GM19238 (cell line): ENCODE data around the gene KIF3C.
"Not testable (repeated sequence)": the region's sequence is repeated elsewhere in the genome, so short reads cannot be mapped to it uniquely, and the experiment has no call there.

Experiments
- DNase-seq: peaks from one replicate; pipeline ENCODE4 v3.0.0; 2011; ENCODE audit warnings: low spot score; ENCODE audit not compliant: insufficient read length

Gene KIF3C

GRCh38 chr2:25999406-25999805 is 17.1 kb upstream of the KIF3C start:
- DNase-seq: not testable (repeated sequence)

DNA sequence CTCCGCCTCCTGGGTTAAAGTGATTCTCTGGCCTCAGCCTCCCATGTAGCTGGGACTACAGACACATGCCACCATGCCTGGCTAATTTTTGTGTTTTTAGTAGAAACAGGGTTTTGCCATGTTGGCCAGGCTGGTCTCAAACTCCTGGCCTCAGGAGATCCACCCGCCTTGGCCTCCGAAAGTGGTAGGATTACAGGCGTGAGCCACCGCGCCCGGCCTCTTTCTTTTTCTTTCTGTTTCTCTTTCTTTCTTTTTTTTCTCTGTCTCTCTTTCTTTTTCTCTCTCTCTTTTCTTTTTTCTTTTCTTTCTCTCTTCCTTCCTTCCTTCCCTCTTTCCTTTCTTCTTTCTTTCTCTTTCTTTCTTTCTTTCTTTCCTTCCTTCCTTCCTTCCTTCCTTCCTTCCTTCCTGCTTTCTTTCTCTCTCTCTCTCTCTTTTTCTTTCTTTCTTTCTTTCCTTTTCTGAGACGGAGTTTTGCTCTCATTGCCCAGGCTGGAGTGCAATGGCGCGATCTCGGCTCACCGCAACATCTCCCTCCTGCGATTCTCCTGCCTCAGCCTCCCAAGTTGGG is 16.6 kb upstream of the KIF3C start:
- not testable (repeated sequence) for DNase-seq

- no peak for DNase-seq
Measured at GRCh38 chr2:25996844-25997243, 14.5 kb upstream of the KIF3C start.

DNA sequence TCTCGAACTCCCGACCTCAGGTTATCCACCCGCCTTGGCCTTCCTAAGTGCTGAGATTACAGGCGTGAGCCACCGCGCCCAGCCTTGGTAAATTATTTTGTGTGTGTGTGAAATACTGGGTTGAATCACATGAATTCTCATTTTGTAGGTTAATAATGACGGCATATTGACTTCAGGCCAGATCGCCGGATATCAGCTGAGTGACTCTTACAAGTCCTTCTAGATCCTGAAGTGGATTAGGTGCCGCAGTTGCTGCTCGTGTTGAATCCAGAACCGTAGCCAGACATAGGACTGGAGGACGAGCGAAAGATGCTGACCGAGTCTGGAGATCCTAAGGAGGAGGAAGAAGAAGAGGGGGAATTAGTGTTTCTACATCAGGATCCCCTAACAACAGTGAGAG is 12.2 kb upstream of the KIF3C start:
- DNase-seq: no peak

GRCh38 chr2:25993049-25993448 is 10.8 kb upstream of the KIF3C start:
- DNase-seq: no peak

GRCh38 chr2:25992556-25992955 is 10.3 kb upstream of the KIF3C start:
- DNase-seq: no peak

GRCh38 chr2:25991965-25992364 is 9.7 kb upstream of the KIF3C start:
- no peak for DNase-seq

DNA sequence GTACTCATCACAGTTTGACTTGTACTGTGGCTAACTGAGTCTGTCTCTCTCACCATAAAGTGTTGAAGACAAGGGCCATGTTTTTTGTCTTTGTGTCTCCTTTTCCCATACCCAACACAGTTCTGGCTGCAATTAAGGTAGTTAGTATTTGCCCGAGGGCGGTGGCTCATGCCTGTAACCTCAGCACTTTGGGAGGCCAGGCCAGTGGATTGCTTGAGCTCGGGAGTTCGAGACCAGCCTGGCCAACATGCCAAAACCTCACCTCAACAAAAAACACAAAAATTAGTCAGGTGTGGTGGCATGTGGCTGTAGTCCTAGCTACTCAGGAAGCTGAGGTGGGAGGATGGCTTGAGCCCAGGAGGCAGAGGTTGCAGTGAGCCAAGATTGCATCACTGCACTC is 6.9 kb upstream of the KIF3C start:
- DNase-seq: no peak

GRCh38 chr2:25988134-25988533 is 5.8 kb upstream of the KIF3C start:
- no peak for DNase-seq

DNA sequence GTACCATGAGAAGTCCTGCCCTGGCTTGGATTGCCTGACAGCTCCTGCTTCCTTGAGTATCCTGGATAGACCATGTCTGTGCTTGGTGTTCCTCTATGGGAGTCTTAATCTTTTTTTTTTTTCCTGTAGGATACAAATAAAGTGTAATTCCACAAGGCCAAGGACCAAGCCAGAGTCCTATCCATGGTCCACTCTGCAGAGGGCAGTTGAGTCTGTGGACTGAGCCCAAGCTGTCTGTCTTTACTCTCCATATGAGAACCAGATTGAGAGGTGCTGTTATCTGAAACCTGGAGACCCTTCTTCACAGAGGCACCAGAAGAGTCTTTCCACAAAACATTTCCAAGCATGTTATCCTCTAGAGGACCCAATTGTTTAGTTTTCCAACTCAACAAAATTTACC is 1.4 kb upstream of the KIF3C start:
- DNase-seq: no peak

DNA sequence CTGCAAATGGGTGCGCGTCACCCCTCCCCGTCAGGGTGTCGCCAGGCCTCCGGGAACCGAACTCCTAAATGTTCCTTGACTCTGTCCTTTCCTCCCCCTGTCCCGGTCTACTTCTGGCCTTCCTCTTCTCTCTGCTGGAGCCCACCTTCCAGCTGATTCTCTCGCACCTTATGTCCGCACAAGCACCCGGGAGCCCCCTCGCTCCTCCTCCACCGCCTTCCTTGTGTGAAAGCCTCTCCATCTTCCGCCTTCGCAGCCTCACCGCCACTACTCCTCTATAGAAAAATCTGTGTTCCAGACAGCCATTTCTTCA is 627 bp upstream of the KIF3C start:
- no peak for DNase-seq

DNA sequence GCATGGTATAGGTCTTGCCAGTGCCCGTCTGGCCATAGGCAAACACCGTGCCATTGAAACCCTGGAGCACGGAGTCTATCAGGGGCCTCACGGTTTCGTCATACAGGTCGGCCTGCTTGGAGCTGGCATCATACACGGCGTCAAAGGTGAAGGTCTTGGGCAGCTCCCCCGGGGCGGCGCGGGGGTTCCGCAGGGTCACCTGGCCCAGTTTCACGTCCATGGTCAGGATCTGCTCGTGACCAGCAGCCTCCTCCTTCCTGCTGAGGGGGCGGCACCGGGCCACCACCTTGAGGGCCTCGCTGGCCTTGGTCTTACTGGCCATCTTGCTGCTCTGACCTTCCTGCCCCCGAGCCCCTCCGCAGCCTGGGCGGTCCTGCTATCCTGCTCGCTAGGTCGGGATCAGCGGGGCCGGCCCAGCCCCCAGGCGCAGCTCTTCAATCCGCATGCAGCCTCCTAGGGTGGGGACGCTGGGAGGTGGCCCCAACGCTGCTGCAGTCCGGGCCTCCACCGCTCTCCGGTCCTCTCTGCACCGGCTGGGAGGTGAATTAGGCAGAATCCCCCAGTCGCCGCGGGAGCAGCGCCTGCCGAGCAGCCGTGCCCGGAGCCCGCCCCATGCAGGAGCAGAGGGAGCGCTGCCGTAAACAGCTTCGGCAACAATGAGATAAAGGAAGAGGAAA is 563 bp downstream of the KIF3C start:
- DNase-seq: no peak

- DNase-seq: no peak
Measured at GRCh38 chr2:25980951-25981350, 1.3 kb downstream of the KIF3C start.

DNA sequence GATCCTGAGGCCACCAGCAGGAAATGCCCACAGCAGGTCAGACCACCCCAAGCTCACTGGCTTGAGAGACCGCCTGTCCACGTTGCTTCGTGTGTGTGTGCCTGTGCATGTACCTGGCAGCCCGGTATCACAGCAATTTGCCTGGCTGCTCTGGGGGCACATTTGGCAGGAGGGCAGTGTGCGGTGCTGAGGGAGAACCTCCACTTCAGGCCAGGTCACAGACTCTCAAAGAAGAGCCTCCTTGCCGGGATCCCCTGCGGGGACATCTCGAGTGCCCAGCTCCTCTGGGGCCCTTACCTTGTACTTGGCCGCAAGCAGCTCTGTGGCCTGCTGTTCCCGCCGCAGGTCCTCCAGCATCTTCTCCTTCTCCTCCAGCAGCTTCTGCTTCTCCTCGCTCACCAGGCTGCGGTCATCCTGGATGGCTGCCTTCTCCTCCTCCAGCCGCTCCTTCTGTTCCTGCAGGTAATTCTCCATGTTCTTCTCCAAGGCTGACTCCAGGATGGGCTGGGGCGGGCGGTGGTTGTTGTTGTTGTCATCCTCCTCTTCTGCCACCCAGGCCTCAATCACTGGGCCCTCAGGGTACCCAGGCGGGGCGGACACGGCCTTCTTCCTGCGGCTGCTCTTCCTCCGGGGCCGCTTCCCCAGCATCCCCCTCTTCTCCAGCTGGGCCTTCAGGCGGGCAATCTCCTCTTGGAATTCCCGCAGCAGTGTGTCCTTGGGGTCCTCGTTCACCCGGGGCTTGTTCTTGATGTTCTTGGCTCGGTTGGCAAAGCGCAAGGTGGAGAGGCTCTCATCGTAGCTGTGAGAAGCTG is 2.0 kb downstream of the KIF3C start:
- no peak for DNase-seq

DNA sequence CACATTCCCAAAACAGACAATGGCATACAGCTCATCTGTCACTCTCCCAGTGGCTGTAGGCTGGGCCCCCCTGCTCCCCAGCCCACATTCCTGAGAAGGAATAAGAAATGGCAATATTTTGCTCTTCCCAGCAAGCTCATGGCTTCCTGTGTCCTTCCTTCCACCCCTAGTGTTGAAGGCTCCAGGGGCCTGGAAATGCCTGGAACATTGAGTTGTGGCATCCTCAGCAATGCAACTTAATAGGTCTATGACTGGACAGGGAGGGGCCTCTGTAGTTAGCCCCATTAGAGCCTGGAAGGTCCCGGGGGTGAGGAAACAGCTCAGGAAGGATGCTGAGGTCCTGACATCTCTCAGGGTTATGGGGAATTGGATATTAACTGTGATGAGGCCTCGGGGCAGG is 3.3 kb downstream of the KIF3C start:
- DNase-seq: no peak

DNA sequence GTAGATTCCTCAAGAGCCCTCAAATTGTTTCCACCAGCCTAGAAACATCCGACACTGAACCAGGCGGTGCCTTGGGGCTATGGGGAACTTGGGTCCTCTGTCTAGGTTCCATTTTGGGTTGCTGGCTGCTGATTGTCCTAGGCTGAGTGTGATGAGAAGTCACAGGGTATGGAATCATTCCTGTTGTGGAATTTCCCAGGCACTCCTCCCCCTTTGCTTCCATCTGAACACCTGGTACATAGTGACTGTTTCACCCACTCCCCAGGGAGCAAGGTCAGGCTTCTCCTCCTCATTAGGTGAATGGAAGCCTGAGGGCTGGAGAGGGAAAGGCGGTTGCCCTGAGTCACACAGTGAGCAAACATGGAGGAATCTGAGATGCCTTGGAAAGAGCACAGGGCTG is 4.5 kb downstream of the KIF3C start:
- DNase-seq: no peak

GRCh38 chr2:25976983-25977741 is 5.1 kb downstream of the KIF3C start:
- no peak for DNase-seq

DNA sequence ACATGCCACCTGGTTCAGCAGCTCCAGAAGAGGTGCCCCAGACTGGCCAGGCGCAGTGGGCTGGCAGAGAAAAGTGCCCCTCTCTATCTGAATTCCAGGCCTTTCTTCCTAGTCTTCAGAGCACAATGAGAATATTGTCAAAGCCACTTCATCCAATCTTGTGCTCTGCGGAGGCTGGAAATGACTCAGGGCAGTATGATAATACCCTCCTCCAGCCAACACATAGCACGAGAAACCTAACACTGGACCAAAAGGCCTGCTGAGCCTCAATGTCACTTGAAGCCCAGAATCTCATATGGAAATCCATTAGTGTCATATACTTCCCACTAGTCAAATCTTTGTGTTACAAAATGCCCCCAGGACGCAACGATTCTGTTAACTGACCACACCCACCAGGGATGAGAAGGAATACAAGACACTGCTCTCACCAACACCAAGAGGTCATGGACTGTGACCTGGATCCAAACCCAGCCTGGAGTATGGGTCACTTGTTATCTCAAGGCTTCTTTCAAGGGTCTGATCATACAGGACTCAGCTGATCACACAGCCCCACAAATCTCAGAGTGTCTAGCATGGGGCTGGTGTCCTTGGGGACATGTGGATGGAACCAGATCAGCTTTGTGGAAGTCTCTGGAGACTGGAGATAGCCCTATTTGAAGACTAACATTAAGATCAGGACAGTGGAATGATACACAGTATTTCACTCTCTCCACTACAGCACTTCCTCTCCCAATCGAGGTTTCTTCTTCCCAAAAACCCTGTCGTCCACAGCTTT is 10.1 kb downstream of the KIF3C start:
- DNase-seq: no peak

DNA sequence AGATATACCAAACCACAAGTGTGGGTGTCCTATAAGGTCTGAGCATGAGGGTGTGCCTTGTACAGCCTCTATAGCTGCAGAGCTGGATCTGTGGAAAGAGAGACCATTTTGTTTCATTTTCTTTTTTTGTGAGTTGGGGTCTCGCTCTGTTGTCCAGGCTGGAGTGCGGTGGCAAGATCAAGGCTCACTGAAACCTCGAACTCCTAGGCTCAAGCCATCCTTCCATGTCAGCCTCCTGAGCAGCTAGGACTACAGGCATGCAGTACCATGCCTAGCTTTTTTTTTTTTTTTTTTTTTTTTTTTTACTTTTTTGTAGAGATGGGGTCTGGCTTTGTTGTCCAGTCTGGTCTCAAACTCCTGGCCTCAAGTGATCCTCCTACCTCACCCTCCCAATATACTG is 10.7 kb downstream of the KIF3C start:
- no peak for DNase-seq

DNA sequence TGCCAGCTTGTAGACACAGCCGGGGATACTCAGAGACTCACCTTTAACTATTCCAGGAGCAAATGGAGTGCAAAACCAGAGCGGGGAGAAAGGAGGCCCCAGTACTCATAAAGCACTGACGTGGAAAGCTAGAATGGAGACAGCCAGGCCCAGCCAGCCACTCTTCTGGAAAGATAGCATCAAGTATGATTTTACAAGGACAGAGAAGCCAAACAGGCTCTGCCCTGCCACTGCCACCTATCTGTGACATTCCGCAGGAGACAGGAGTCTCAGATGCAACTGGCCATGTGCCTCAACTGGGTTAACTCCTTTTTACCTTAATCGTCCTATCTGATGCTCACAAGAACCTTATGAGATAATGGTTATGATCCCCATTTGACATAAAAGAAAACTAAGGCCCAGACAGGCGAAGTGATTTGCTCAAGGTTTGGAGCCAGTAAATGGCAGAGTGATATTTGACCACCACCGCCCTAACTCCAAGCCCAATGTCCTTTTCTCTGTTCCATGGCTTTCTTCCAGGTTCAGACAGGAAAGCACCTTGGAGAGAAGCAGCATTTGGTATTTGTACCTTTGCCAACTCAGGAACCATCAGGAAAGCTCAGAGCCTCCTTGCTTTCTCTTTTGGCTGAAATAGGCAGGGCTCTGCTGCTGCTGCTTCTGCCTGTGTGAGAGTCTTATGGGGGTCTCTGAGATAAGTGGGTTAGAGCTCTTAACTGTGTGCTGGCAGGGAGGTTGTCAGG is 15.6 kb downstream of the KIF3C start:
- DNase-seq: no peak

GRCh38 chr2:25964891-25965290 is 17.4 kb downstream of the KIF3C start:
- no peak for DNase-seq
